DND-41 (cell line): Measurements from ENCODE around the gene SLC35C1.
A peak's percentile ranks its signal among the peaks of the same experiment; 100 is the strongest.

Experiments used
- ATAC-seq: fragments of 200-7000 bp; cut with Tn5 transposase; 3 replicates; pipeline ENCODE4 v1.9.1; 2021; ENCODE audit warnings: low read depth; ENCODE audit not compliant: insufficient read depth
- DNase-seq: peaks from one replicate; pipeline ENCODE4 v3.0.0-alpha.2; 2020
- H2AFZ ChIP-seq: 2 replicates; pipeline ENCODE4 v1.6.0; 2012; ENCODE audit warnings: low read depth, low read length
- H3K27ac ChIP-seq: 2 replicates; pipeline ENCODE4 v1.5.1; 2012; ENCODE audit warnings: low read length, inconsistent platforms
- H3K27me3 ChIP-seq: fragments of 200-600 bp; sonication (generic); 2 replicates; pipeline ENCODE4 v1.6.0; 2012; ENCODE audit warnings: low read length, mild to moderate bottlenecking, inconsistent platforms; ENCODE audit not compliant: insufficient read depth, poor library complexity
- H3K36me3 ChIP-seq: 2 replicates; pipeline ENCODE4 v1.5.1; 2012; ENCODE audit warnings: low read length, inconsistent platforms; ENCODE audit not compliant: insufficient read depth
- H3K4me1 ChIP-seq: 2 replicates; pipeline ENCODE4 v1.5.1; 2012; ENCODE audit warnings: mild to moderate bottlenecking, low read length; ENCODE audit not compliant: insufficient read depth
- H3K4me2 ChIP-seq: 2 replicates; pipeline ENCODE4 v1.6.0; 2012; ENCODE audit warnings: mild to moderate bottlenecking, moderate library complexity, low read length, inconsistent platforms; ENCODE audit not compliant: insufficient read depth
- H3K4me3 ChIP-seq, 2 experiments: fragments of 200-600 bp in 1 of 2; shearing (Covaris generic) in 1 of 2; 2 replicates each; pipeline ENCODE4 v1.5.1; 2012 to 2016; ENCODE audit warnings: inconsistent platforms in 2 of 2, low read length in 2 of 2, mild to moderate bottlenecking in 2 of 2, low read depth in 1 of 2, moderate library complexity in 1 of 2
- H3K79me2 ChIP-seq: 2 replicates; pipeline ENCODE4 v1.6.0; 2012; ENCODE audit warnings: low read length, inconsistent platforms; ENCODE audit not compliant: insufficient read depth
- H3K9ac ChIP-seq: 2 replicates; pipeline ENCODE4 v1.6.0; 2012; ENCODE audit warnings: low read depth, mild to moderate bottlenecking, inconsistent platforms, low read length, moderate library complexity
- H3K9me3 ChIP-seq: 2 replicates; pipeline ENCODE4 v1.5.1; 2012; ENCODE audit warnings: low read length, moderate library complexity, mild to moderate bottlenecking, inconsistent platforms; ENCODE audit not compliant: insufficient read depth, severe bottlenecking
- H4K20me1 ChIP-seq: 2 replicates; pipeline ENCODE4 v1.6.0; 2012; ENCODE audit warnings: low read length; ENCODE audit not compliant: insufficient read depth
- CTCF ChIP-seq: IDR thresholded peaks from 2 replicates; pipeline ENCODE4 v1.5.1; 2012; ENCODE audit warnings: borderline replicate concordance, low read length, moderate library complexity, mild to moderate bottlenecking; ENCODE audit not compliant: poor library complexity, severe bottlenecking; ENCODE audit errors: extremely low read depth
- EZH2 ChIP-seq: IDR thresholded peaks from 3 replicates; pipeline ENCODE4 v1.6.1; 2012; ENCODE audit warnings: borderline replicate concordance, low read depth, mild to moderate bottlenecking, moderate library complexity, low read length, inconsistent platforms; ENCODE audit not compliant: severe bottlenecking

The SLC35C1 gene

GRCh38 chr11:45811571-45812290 is 6.8 kb downstream of the SLC35C1 start:
- no peaks in the 10 kb centered on the region for H3K9me3 ChIP-seq

DNA sequence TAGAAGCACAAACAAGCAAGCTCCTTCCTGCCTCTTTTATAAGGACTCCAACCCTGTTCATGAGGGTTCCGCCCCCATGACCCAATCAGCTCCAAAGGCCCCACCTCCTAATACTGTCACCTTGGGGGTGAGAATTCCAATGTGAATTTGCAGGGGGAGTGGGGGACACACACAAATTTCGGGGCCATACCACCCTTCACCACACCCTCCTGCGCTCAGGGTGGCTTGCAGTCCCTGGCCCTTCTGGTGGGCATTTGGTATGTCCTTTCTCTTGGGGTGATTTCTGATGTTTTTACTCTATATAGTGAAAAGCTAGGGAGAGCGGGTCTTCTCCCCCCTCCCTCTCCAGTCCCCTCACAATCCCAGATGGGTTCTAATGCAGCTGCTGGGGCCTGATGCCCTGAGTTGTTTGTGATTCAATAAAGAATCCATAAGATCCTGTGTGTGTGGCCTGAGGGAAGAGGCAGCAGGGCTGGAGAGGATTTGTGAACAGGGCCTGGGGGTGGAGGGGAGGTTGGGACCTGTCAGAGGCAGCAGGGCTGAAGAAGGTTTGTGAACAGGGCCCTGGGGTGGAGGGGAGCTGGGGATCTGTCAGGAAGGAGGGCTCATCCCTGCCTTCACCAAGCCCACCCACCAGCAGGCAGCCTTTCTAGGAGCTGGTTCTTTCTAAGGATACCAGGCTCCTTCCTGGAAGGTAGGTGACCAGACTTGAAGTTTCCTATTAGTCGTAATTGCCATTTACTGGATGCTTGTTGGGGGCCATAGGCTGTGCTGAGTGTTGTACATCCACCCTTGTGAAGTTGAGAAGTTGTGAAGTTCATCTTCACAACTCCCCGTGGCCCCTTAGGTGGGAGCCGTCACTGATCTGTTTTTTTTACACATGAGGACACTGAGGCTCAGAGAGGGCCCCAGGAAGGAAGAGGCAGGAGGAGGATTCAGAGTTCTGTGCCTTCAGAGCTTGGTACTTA is 7.9 kb downstream of the SLC35C1 start:
- peaks cover 13% of the 10 kb centered on the region; the same call in 1 of the 2 replicates for H4K20me1 ChIP-seq
- no peak overlapping the region for H2AFZ ChIP-seq
- H3K27me3 ChIP-seq, result no peaks in the 10 kb centered on the region
- no peak for DNase-seq
- no peak overlapping the region for H3K4me2 ChIP-seq
- no peaks in the 10 kb centered on the region for H3K9me3 ChIP-seq
- no peak overlapping the region for H3K4me3 ChIP-seq
- peaks cover 12% of the 10 kb centered on the region for H3K79me2 ChIP-seq
- ATAC-seq, result peak; percentile 6; the same call in 1 of the 3 replicates
- peaks cover 40% of the 10 kb centered on the region for H3K36me3 ChIP-seq
- H3K4me1 ChIP-seq, result peaks cover 18% of the 10 kb centered on the region
- H3K27ac ChIP-seq, result no peak overlapping the region; the same call in 1 of the 2 replicates
- no peak for TF ChIP-seq EZH2
- TF ChIP-seq CTCF, result no peak
- H3K9ac ChIP-seq, result no peak overlapping the region

More at GRCh38 chr11:45811571-45812290, 6.8 kb downstream of the SLC35C1 start:
- Histone ChIP-seq H3K9ac (no peak overlapping the region), H4K20me1 (peaks cover 16% of the 10 kb centered on the region; the same call in 1 of the 2 replicates), H3K27ac (no peak overlapping the region), H3K4me2 (no peak overlapping the region), H3K36me3 (peaks cover 50% of the 10 kb centered on the region), H3K79me2 (peaks cover 23% of the 10 kb centered on the region), H3K4me3 (no peak overlapping the region), H2AFZ (no peak overlapping the region), H3K4me1 (peaks cover 29% of the 10 kb centered on the region), H3K27me3 (no peaks in the 10 kb centered on the region)
- TF ChIP-seq EZH2 (no peak), CTCF (no peak)
- DNase-seq (no peak), ATAC-seq (no peak)

DNA sequence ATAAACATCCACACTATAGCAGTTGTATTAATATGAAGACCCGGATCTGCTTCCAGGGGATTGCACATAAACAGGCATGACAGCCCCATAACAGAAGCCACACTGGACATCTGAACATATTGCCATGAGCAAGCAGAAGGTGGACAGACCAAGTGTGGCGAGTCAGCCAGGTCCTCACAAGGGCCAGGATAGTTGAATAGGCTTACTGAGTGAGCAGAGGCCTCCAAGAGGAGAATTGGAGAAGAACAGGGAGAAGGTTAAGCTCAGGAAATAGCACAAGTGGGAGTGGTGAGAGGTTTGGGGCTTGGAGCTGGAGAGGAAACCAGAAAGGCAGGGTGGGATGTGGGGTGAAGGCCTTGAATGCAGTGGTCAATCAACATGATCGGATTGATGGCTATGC is 10.8 kb downstream of the SLC35C1 start:
- no peaks in the 10 kb centered on the region for H3K9me3 ChIP-seq
- TF ChIP-seq CTCF (no peak), EZH2 (no peak)
- no peak for DNase-seq
- no peaks in the 10 kb centered on the region for H3K79me2 ChIP-seq
- H3K36me3 ChIP-seq, result peaks cover 19% of the 10 kb centered on the region
- H4K20me1 ChIP-seq, result peaks cover 6% of the 10 kb centered on the region; the same call in 1 of the 2 replicates
- no peak overlapping the region for H3K4me2 ChIP-seq
- no peaks in the 10 kb centered on the region for H3K4me1 ChIP-seq
- ATAC-seq, result peak; percentile 39; the same call in 1 of the 3 replicates
- no peaks in the 10 kb centered on the region for H3K27me3 ChIP-seq
- H3K9ac ChIP-seq, result no peak overlapping the region
- H3K4me3 ChIP-seq, result no peak overlapping the region
- no peak overlapping the region for H3K27ac ChIP-seq
- H2AFZ ChIP-seq, result no peak overlapping the region
